GM15510 (cell line): ENCODE results near the gene GDF2.

Source experiments
- POLR2A ChIP-seq: IDR thresholded peaks from 3 replicates; pipeline ENCODE4 v1.6.1; 2011; ENCODE audit warnings: borderline replicate concordance; ENCODE audit not compliant: insufficient read length; ENCODE audit errors: extremely low read depth

GDF2 gene

GRCh38 chr10:47357911-47358310 is 35.7 kb downstream of the GDF2 start:
- no peak for TF ChIP-seq POLR2A

- TF ChIP-seq POLR2A = no peak
Measured at GRCh38 chr10:47358457-47358856, 36.2 kb downstream of the GDF2 start.

GRCh38 chr10:47359101-47359500 is 36.8 kb downstream of the GDF2 start:
- no peak for TF ChIP-seq POLR2A

GRCh38 chr10:47359626-47360418 is 37.6 kb downstream of the GDF2 start:
- no peak for TF ChIP-seq POLR2A

GRCh38 chr10:47360419-47361040 is 38.3 kb downstream of the GDF2 start:
- TF ChIP-seq POLR2A = no peak

GRCh38 chr10:47361293-47361692 is 39.0 kb downstream of the GDF2 start:
- TF ChIP-seq POLR2A = no peak

- TF ChIP-seq POLR2A = no peak
Measured at GRCh38 chr10:47362199-47362598, 39.9 kb downstream of the GDF2 start.

- no peak for TF ChIP-seq POLR2A
Measured at GRCh38 chr10:47363781-47364180, 41.5 kb downstream of the GDF2 start.

- no peak for TF ChIP-seq POLR2A
Measured at GRCh38 chr10:47364366-47364765, 42.1 kb downstream of the GDF2 start.

GRCh38 chr10:47364911-47365310 is 42.7 kb downstream of the GDF2 start:
- no peak for TF ChIP-seq POLR2A

GRCh38 chr10:47365431-47366180 is 43.4 kb downstream of the GDF2 start:
- TF ChIP-seq POLR2A = no peak

GRCh38 chr10:47366181-47366631 is 44.0 kb downstream of the GDF2 start:
- TF ChIP-seq POLR2A = no peak

- no peak for TF ChIP-seq POLR2A
Measured at GRCh38 chr10:47366731-47367460, 44.6 kb downstream of the GDF2 start.

- no peak for TF ChIP-seq POLR2A
Measured at GRCh38 chr10:47367646-47368045, 45.4 kb downstream of the GDF2 start.
